Neural crest cell (in vitro differentiated cells): ENCODE measurements around the gene TYMP. TPM values are rescaled to one million over a fixed set of nuclear protein-coding genes. Genes with fewer than 3 reads are reported as not detected.

Experiments
- DNase-seq: peaks from one replicate; pipeline ENCODE4 v3.0.0; 2021; ENCODE audit warnings: low read depth, mixed read lengths, low spot score
- H3K27ac Mint-ChIP-seq: one replicate; pipeline ENCODE4 v1.8.0; 2021; ENCODE audit warnings: mild to moderate bottlenecking, mixed read lengths; ENCODE audit not compliant: unreplicated experiment
- H3K27me3 Mint-ChIP-seq: 2 replicates; pipeline ENCODE4 v1.8.0; 2021; ENCODE audit warnings: low read depth, mild to moderate bottlenecking, mixed read lengths
- H3K36me3 Mint-ChIP-seq: 2 replicates; pipeline ENCODE4 v1.8.0; 2021; ENCODE audit warnings: low read depth, mild to moderate bottlenecking, mixed read lengths
- H3K4me1 Mint-ChIP-seq: 2 replicates; pipeline ENCODE4 v1.8.0; 2021; ENCODE audit warnings: mixed read lengths
- H3K4me3 Mint-ChIP-seq: one replicate; pipeline ENCODE4 v1.8.0; 2021; ENCODE audit warnings: mild to moderate bottlenecking, mixed read lengths
- H3K9me3 Mint-ChIP-seq: 2 replicates; pipeline ENCODE4 v1.8.0; 2021; ENCODE audit warnings: mixed read lengths
- total RNA-seq: library from RNA; stranded (reverse); gene quantifications from 2 replicates; pipeline ENCODE4 v1.2.1, GENCODE V29; 2021
- TF ChIP-seq, protein P1 (sequence below): fragments of 200-600 bp; sonication (generic); conservative IDR thresholded peaks from 2 replicates; pipeline ENCODE4 v1.5.0; 2021; ENCODE audit warnings: antibody characterized with exemption, mild to moderate bottlenecking

The TYMP gene
- total RNA-seq, 1 donor from 2014 or later, result 0.86 TPM

DNA sequence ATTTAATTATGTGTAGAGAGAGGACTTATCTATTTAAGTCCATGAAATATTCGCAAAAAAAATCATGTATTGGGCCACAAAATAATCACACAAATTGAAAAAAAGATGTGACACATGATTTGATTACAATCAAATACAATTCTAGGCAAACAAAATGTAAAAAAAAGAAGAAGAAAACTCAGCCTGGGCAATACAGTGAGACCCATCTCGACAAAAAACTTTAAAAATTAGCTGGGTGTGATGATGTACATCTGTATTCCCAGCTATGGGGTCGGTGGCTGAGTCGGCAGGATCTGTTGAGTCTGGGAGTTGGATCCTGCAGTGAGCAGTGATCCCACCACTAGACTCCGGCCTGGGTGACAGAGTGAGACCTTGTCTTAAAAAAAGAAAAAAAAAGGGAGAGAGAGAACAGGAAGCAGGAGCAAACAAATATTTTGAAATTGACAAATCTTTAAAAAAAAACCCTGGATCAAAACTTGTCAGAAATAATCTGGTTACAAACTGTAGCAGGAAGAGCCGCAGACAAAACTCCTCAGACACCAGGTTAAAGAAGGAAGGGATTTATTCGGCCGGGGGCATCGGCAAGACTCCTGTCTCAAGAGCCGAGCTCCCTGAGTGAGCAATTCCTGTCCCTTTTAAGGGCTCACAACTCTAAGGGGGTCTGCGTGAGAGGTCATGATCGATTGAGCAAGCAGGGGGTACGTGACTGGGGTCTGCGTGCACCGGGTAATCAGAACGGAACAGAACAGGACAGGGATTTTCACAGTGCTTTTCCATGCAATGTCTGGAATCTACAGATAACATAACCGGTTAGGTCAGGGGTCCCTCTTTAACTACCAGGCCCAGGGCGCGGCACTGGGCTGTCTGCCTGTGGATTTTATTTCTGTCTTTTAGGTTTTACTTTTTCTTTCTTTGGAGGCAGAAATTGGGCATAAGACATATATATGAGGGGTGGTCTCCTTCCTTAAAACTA is 3.3 kb upstream of the TYMP start:
- H3K27me3 Mint-ChIP-seq, result peaks cover 74% of the 10 kb centered on the region
- DNase-seq, result no peak
- H3K36me3 Mint-ChIP-seq, result peaks cover 2% of the 10 kb centered on the region
- H3K27ac Mint-ChIP-seq, result no peak overlapping the region
- peak overlapping the region; percentile 67 for H3K4me3 Mint-ChIP-seq
- no peaks in the 10 kb centered on the region for H3K9me3 Mint-ChIP-seq
- TF ChIP-seq, protein P1, sequence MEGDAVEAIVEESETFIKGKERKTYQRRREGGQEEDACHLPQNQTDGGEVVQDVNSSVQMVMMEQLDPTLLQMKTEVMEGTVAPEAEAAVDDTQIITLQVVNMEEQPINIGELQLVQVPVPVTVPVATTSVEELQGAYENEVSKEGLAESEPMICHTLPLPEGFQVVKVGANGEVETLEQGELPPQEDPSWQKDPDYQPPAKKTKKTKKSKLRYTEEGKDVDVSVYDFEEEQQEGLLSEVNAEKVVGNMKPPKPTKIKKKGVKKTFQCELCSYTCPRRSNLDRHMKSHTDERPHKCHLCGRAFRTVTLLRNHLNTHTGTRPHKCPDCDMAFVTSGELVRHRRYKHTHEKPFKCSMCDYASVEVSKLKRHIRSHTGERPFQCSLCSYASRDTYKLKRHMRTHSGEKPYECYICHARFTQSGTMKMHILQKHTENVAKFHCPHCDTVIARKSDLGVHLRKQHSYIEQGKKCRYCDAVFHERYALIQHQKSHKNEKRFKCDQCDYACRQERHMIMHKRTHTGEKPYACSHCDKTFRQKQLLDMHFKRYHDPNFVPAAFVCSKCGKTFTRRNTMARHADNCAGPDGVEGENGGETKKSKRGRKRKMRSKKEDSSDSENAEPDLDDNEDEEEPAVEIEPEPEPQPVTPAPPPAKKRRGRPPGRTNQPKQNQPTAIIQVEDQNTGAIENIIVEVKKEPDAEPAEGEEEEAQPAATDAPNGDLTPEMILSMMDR, result no peak
- H3K4me1 Mint-ChIP-seq, result peaks cover 19% of the 10 kb centered on the region

DNA sequence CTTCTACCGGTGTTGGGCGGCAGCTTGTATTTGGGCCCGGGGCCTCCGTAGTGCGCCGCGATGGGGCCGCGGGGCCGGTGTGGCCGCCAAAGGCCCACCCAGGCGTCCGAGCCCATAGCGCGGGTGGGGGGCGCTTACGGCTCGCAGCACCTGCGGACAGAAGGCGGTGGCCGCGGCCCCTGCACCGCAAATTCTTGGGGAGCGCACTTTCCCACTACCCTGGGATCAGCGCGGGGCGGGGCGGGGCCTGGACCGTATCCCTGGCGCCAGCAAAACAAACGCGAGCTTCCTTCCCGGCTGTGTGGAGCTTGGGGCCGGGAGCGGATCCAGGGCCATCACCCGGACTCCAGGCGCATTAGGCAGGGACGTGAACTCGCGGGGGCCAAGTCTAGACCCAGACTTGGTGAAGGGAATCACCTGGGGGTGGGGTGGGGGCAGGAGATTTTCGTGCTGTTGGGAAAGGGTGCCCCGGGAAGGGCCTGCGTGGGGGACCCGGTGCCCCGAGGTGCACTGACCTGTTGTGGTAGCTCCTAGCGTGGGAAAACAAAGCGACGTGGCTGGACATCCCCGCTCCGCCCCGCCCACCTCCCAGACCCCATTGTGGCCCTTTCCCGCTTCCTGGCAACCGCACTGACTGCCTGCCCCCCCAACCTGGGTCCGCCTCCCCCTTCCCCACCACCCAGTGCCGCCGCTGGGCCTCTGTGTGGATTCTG is 2.3 kb upstream of the TYMP start:
- peaks cover 3% of the 10 kb centered on the region for H3K36me3 Mint-ChIP-seq
- H3K27ac Mint-ChIP-seq, result no peak overlapping the region
- peaks cover 25% of the 10 kb centered on the region for H3K4me1 Mint-ChIP-seq
- H3K27me3 Mint-ChIP-seq, result peaks cover 78% of the 10 kb centered on the region
- H3K4me3 Mint-ChIP-seq, result peak overlapping the region; percentile 67
- H3K9me3 Mint-ChIP-seq, result no peaks in the 10 kb centered on the region
- DNase-seq, result peak; percentile 35
- TF ChIP-seq, protein P1, result no peak

- Mint-ChIP-seq H3K4me3 (no peak overlapping the region), H3K27ac (no peak overlapping the region), H3K36me3 (peaks cover 3% of the 10 kb centered on the region), H3K27me3 (peaks cover 81% of the 10 kb centered on the region), H3K4me1 (peaks cover 29% of the 10 kb centered on the region), H3K9me3 (no peaks in the 10 kb centered on the region)
- TF ChIP-seq, protein P1, result no peak
- no peak for DNase-seq
These were observed 1.7 kb upstream of the TYMP start for GRCh38 chr22:50531546-50531961.

DNA sequence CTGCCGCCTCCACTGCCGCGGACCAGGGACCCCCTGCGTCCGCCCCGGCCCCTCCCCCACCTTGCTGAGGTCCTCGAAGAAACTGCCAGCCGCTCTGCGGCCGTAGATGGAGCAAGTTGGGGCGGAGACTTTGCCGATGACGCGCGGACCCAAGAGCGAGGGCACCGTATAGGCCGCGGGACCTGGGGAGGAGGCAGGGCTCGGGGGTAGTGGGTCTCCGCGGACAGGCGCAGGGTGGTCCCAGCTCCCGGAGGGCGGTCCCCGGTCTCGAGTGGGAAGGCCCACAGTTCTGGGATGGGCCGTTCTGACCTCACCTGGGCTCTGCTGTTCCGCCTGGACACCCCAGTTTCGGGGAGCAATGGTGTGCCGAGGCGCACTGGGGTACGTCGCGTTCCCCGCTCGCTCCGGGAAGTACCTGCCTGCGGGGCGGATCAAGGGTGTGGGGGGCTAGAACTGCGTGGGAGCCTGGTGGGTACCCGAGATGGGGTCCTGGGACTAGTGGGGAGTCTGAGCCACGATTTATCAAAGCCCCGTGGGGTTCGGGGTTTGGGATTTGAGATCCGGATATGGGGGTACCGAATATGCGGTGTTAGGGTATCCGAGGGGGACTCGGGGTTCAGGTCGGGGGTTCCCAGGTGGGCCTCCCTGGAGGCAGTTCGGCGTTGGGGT is 1.2 kb upstream of the TYMP start:
- H3K4me1 Mint-ChIP-seq, result peaks cover 29% of the 10 kb centered on the region
- H3K4me3 Mint-ChIP-seq, result peak overlapping the region; percentile 59
- DNase-seq, result peak; percentile 43
- no peak overlapping the region for H3K27ac Mint-ChIP-seq
- TF ChIP-seq, protein P1, result no peak
- no peaks in the 10 kb centered on the region for H3K9me3 Mint-ChIP-seq
- peaks cover 76% of the 10 kb centered on the region for H3K27me3 Mint-ChIP-seq
- peaks cover 3% of the 10 kb centered on the region for H3K36me3 Mint-ChIP-seq

DNA sequence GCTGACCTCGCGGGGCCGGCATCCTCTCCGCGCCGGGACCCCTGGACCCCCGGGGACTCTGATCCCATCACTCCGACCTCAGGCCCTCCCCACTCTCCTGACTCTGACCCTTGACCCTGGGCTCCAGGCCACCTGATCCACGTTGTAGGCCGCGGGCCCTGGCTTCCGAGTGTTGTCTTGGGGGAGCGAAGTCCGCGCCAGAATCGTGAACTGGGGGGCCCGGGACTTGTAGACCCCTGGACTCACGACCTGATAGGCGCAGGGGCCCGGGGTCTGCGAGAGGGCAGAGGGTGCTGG is 716 bp upstream of the TYMP start:
- Mint-ChIP-seq H3K4me1 (peaks cover 29% of the 10 kb centered on the region), H3K4me3 (peak overlapping the region; percentile 59), H3K27ac (no peak overlapping the region), H3K9me3 (no peaks in the 10 kb centered on the region), H3K27me3 (peaks cover 76% of the 10 kb centered on the region), H3K36me3 (peaks cover 3% of the 10 kb centered on the region)
- DNase-seq, result no peak
- TF ChIP-seq, protein P1, result no peak
